Measurements from ENCODE around the gene CYTH2. TPM values are rescaled to one million over a fixed set of nuclear protein-coding genes. Genes with fewer than 3 reads are reported as not detected.

Gene CYTH2
- total and polyA plus RNA-seq, 9 of the 15 experiments (the other 6 are each of a cell fraction or from before 2014, with no cell fraction given) = 1.8 to 45.2 (median 23.8) TPM

- TF ChIP-seq YBX1 (IDR thresholded peaks at IDR 0.05) (no peak), RBM25 (IDR thresholded peaks at IDR 0.05; ENCODE audit: low read depth, low read length, severe bottlenecking) (peak; percentile 87), POLR2AphosphoS5 (IDR thresholded peaks at IDR 0.05; ENCODE audit: control insufficient read depth, insufficient read depth, low read depth, low read length) (no peak), PTBP1 (IDR thresholded peaks at IDR 0.05; ENCODE audit: low read depth, low read length) (0 out of 2 replicates have a peak, but pooled peaks have one; percentile 52), USF1 (CRISPR knock-in tag; IDR thresholded peaks at IDR 0.05) (peak; percentile 62), RREB1 (CRISPR knock-in tag; IDR thresholded peaks at IDR 0.05) (0 out of 2 replicates have a peak, but pooled peaks have one; percentile 71), SIN3A (IDR thresholded peaks at IDR 0.05; ENCODE audit: borderline replicate concordance in 2 of 2, control insufficient read depth in 1 of 2, low read depth in 2 of 2, low read length in 2 of 2) (0 out of 4 replicates have a peak, but pooled peaks of 1 of the 2 experiments have one; percentile 34), SMARCA5 (IDR thresholded peaks at IDR 0.05) (peak; percentile 88; the same call in 1 of the 2 replicates), HCFC1 (IDR thresholded peaks at IDR 0.05; ENCODE audit: low read depth, low read length) (peak; percentile 94), POLR2G (IDR thresholded peaks at IDR 0.05; ENCODE audit: low read depth, low read length) (peak; percentile 55), CREM (IDR thresholded peaks at IDR 0.05; ENCODE audit: low read depth) (peak; percentile 62), ZNF717 (CRISPR knock-in tag; IDR thresholded peaks at IDR 0.05) (no peak)
- TF ChIP-seq, protein P1, sequence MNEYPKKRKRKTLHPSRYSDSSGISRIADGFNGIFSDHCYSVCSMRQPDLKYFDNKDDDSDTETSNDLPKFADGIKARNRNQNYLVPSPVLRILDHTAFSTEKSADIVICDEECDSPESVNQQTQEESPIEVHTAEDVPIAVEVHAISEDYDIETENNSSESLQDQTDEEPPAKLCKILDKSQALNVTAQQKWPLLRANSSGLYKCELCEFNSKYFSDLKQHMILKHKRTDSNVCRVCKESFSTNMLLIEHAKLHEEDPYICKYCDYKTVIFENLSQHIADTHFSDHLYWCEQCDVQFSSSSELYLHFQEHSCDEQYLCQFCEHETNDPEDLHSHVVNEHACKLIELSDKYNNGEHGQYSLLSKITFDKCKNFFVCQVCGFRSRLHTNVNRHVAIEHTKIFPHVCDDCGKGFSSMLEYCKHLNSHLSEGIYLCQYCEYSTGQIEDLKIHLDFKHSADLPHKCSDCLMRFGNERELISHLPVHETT (CRISPR knock-in tag; conservative IDR thresholded peaks at IDR 0.05 in 1 of 2, IDR thresholded peaks at IDR 0.05 in 1 of 2) = no peak
- TF ChIP-seq, protein P2, sequence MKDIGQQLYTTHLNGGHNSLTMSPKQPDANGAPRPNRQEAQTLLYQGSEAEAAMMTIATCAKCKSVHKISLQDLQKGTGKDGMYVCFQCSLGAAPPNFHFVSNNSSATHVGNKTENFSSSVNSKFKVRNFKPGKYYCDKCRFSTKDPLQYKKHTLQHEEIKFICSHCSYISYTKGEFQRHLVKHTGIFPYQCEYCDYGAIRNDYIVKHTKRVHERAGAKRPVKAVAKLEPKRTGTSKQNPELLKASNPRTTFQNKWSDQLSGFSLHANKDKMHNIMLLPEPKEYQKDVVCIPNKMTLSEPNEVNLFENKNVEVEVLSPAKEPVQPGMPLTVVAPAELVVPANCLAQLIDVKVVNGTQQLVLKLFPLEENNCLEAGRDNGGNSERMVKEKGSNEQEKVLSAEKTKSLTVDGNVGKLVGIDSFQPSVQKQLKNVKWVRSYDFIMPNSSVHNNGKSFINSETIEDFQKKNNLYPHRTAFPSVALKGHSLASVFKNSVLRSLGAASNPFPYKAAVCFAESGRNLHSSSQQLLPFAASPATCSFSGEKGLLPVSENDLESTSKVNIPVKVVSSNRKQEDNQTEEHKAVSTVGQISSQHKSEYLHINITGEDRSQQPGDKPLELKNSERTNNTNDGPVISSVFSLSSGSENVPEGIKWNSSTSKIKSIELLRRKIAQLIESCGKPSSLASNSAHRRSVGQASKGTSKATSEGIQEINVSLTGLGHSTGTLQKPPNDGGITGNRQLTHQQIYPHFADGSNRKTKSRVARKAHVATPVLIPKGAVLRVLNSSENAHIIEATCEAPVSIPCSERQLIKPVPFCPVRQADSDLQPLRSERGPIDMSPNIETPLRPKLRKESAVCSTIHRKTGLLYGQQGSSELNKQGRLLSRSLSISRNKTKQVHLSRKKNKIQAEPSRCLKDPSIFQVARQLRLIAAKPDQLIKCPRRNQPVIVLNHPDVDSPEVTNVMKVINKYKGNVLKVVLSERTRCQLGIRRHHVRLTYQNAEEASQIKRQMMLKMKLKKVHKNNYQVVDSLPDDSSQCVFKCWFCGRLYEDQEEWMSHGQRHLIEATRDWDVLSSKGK (CRISPR knock-in tag; IDR thresholded peaks at IDR 0.05) = no peak
Measured at GRCh38 chr19:48513289-48514122, 44.3 kb downstream of the CYTH2 start (continued).

Data from K562 (cell line).